ENCODE data around the gene SPOUT1. TPM values are rescaled to one million over a fixed set of nuclear protein-coding genes. Genes with fewer than 3 reads are reported as not detected.
"Not testable (repeated sequence)": the region's sequence is repeated elsewhere in the genome, so short reads cannot be mapped to it uniquely, and the experiment has no call there.

Gene SPOUT1
- total RNA-seq, 1 donor from 2014 or later: 35.0 TPM

DNA sequence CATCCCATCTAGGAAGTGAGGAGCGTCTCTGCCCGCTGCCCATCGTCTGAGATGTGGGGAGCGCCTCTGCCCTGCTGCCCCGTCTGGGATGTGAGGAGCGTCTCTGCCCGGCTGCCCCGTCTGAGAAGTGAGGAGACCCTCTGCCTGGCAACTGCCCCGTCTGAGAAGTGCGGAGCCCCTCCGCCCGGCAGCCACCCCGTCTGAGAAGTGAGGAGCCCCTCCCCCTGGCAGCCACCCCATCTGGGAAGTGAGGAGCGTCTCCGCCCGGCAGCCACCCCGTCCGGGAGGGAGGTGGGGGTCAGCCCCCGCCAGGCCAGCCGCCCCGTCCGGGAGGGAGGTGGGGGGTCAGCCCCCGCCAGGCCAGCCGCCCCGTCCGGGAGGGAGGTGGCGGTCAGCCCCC is 49.5 kb downstream of the SPOUT1 start:
- DNase-seq (ENCODE audit: low spot score): not testable (repeated sequence)

GRCh38 chr9:128774804-128775203 is 54.8 kb downstream of the SPOUT1 start:
- DNase-seq (ENCODE audit: low spot score): no peak

- no peak for DNase-seq (ENCODE audit: low spot score)
These were observed 56.5 kb downstream of the SPOUT1 start for GRCh38 chr9:128773049-128773448.

- DNase-seq (ENCODE audit: low spot score): peak; percentile 98
These were observed 57.7 kb downstream of the SPOUT1 start, which contains the start of gene ZER1 for GRCh38 chr9:128771745-128772519. Gene ZER1, minus strand, starts transcription at chr9:128771927. Its CDS starts 16,362 bp downstream, at chr9:128755565.

DNA sequence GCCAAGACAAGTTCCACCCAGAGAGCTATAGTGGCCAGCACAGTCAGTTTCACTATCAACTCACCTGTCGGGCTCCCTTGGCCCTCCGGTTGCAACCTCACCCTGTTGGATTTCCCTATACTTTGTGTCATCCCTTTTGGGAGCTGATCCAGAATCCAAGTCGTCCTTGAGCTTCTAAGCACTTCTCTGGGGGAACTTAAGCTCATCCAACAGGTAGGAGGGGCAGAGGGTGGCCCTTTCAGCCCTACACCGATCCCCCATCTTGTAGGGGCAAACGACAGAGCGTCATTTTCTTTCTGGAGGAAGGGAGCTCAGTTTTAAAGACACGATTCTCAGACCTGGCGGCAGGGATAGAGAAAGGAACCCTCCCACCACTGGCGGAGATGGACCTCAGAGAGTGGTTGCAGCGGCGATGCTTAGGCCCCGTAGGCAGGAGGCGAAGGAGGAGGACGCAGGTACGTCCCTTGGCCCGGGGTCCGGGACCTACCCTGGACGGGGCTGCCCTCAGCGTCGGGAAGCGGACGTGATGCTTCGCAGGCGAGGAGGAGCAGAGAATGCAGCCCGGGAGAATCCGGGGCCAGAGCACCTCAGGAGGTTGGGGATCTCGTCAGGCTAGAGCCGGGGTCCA is 58.4 kb downstream of the SPOUT1 start:
- no peak for DNase-seq (ENCODE audit: low spot score)

DNA sequence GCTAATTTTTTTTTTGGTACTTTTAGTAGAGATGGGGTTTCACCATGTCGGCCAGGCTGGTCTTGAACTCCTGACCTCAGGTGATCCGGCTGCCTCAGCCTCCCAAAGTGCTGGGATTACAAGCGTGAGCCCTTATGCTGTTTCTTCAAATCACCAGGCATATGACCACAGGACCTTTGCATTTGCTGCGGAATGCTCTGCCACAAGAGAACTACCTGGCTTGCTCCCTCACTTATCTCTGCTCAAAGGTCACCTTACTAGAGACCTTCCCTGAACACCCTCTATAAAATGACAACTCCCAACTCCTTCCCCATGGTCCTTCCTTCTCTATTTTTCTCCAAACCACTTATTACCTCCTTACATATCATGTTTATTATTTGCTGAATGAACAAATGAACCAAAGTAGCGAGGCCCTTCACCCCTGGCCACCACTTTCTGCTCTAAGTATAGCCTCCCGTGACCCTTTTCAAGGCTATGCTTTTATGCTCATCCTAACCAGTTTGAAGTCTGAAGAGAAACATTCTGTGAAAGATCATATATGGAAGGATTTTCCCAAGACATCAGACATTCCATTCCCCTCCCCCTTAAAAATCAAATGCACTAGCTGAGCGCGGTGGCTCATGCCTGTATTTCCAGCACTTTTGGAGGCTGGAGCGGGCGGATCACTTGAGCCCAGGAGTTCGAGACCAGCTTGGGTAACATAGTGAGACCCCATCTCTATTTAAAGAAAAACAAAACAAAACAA is 59.1 kb downstream of the SPOUT1 start:
- no peak for DNase-seq (ENCODE audit: low spot score)

Other genes with a start within 250 kb of the SPOUT1 start
- 9.8 TPM for gene DYNC2I2, start 172.9 kb downstream of the SPOUT1 start, total RNA-seq
- 197 TPM for gene SET, start 140.6 kb downstream of the SPOUT1 start, total RNA-seq
- gene PKN3, start 127.3 kb downstream of the SPOUT1 start, total RNA-seq: 14.7 TPM
- gene ZDHHC12, start 105.7 kb downstream of the SPOUT1 start, total RNA-seq: 18.4 TPM
- 32.9 TPM for gene ZER1, start 57.9 kb downstream of the SPOUT1 start, total RNA-seq
- gene TBC1D13, start 42.5 kb downstream of the SPOUT1 start, total RNA-seq: 28.3 TPM
- gene ENDOG, start 11.3 kb downstream of the SPOUT1 start, total RNA-seq: 18.3 TPM
- 3.8 TPM for gene KYAT1, start 52.2 kb upstream of the SPOUT1 start, total RNA-seq
- 40.5 TPM for gene LRRC8A, start 52.3 kb upstream of the SPOUT1 start, total RNA-seq
- 13.6 TPM for gene PHYHD1, start 91.2 kb upstream of the SPOUT1 start, total RNA-seq
- 16.7 TPM for gene DOLK, start 117.8 kb upstream of the SPOUT1 start, total RNA-seq
- gene NUP188, start 117.9 kb upstream of the SPOUT1 start, total RNA-seq: 50.6 TPM
- 43.2 TPM for gene SH3GLB2, start 198.5 kb upstream of the SPOUT1 start, total RNA-seq
- gene MIGA2, start 206.8 kb upstream of the SPOUT1 start, total RNA-seq: 17.3 TPM